ENCODE results near the gene ETHE1. TPM values are rescaled to one million over a fixed set of nuclear protein-coding genes. Genes with fewer than 3 reads are reported as not detected.

The ETHE1 gene
- total RNA-seq, 2 donors from 2014 or later, result 13.0 to 15.2 TPM

DNA sequence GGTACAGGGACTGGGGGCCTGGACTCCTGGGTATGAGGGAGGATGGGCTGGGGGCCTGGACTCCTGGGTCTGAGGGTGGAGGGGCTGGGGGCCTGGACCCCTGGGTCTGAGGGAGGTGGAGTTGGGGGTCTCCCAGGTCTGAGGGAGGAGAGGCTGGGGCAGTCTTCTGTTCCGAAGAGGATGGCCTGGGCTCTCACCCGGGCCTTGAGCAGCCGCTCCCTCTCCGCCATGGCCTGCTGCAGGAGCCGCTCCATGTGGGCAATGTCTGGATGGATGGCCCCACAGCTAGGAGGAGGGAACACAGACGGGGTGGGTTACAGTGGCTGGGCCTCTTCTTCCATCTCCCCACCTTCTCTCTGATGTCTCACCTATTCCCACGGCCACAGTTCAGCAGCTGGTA, 40.6 kb downstream of the ETHE1 start:
- Histone ChIP-seq H3K9ac (ENCODE audit: extremely low read depth, low read length, poor library complexity, severe bottlenecking) (no peak overlapping the region), H3K9me3 (ENCODE audit: control insufficient read depth, low read length) (no peaks in the 10 kb centered on the region), H3K4me1 (ENCODE audit: control insufficient read depth, insufficient read depth, low read length) (no peaks in the 10 kb centered on the region), H3K27ac (ENCODE audit: low read depth, low read length) (no peak overlapping the region), H3K36me3 (ENCODE audit: control insufficient read depth, insufficient read depth, low read length) (no peaks in the 10 kb centered on the region), H3K4me3 (ENCODE audit: low read length) (no peak overlapping the region), H3K27me3 (ENCODE audit: control insufficient read depth, insufficient read depth, low read length, poor library complexity, severe bottlenecking) (no peaks in the 10 kb centered on the region)
- Mint-ChIP-seq H3K27me3 (ENCODE audit: insufficient read depth) (no peaks in the 10 kb centered on the region), H3K9me3 (no peaks in the 10 kb centered on the region), H3K27ac (no peak overlapping the region), H3K4me1 (peaks cover 5% of the 10 kb centered on the region), H3K4me3 (no peak overlapping the region), H3K36me3 (ENCODE audit: low read depth) (no peaks in the 10 kb centered on the region)
- 90 to 93% methylated on average over 2 to 7 of the region's 7 CpGs for WGBS, 2 experiments (ENCODE audit: insufficient coverage in 1 of 2, insufficient read length in 1 of 2)
- TF ChIP-seq, protein P1, sequence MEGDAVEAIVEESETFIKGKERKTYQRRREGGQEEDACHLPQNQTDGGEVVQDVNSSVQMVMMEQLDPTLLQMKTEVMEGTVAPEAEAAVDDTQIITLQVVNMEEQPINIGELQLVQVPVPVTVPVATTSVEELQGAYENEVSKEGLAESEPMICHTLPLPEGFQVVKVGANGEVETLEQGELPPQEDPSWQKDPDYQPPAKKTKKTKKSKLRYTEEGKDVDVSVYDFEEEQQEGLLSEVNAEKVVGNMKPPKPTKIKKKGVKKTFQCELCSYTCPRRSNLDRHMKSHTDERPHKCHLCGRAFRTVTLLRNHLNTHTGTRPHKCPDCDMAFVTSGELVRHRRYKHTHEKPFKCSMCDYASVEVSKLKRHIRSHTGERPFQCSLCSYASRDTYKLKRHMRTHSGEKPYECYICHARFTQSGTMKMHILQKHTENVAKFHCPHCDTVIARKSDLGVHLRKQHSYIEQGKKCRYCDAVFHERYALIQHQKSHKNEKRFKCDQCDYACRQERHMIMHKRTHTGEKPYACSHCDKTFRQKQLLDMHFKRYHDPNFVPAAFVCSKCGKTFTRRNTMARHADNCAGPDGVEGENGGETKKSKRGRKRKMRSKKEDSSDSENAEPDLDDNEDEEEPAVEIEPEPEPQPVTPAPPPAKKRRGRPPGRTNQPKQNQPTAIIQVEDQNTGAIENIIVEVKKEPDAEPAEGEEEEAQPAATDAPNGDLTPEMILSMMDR (conservative IDR thresholded peaks at IDR 0.05), result no peak
- DNase-seq, result no peak

DNA sequence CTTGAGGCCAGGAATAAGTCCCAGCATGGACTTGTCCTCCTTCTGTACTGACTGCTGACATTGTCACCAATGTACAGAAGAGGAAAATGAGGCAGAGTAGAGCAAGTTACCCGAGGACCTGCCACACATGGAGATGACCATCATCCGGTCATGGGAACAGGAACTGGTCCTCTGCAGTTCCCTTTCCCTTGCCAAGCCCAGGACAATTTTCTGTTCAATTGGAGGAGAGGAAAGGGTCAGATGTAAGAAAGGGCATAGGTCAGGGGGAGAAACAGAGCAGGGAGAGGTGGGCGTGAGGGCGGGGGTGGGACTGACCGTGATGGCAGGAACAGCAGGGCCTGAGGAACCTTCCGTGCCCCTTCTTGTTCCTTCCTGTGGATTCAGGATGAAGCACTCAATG, 41.0 kb downstream of the ETHE1 start:
- 83 to 94% methylated on average over 4 to 6 of the region's 6 CpGs for WGBS, 2 experiments (ENCODE audit: insufficient coverage in 1 of 2, insufficient read length in 1 of 2)
- H3K4me1 ChIP-seq (ENCODE audit: control insufficient read depth, insufficient read depth, low read length), result no peaks in the 10 kb centered on the region
- no peak overlapping the region for H3K4me3 ChIP-seq (ENCODE audit: low read length)
- Mint-ChIP-seq H3K9me3 (no peaks in the 10 kb centered on the region), H3K4me3 (no peak overlapping the region), H3K4me1 (peaks cover 5% of the 10 kb centered on the region), H3K27ac (no peak overlapping the region), H3K36me3 (ENCODE audit: low read depth) (no peaks in the 10 kb centered on the region), H3K27me3 (ENCODE audit: insufficient read depth) (no peaks in the 10 kb centered on the region)
- no peaks in the 10 kb centered on the region for H3K27me3 ChIP-seq (ENCODE audit: control insufficient read depth, insufficient read depth, low read length, poor library complexity, severe bottlenecking)
- TF ChIP-seq, protein P1 (conservative IDR thresholded peaks at IDR 0.05), result no peak
- H3K9ac ChIP-seq (ENCODE audit: extremely low read depth, low read length, poor library complexity, severe bottlenecking), result no peak overlapping the region
- no peak overlapping the region for H3K27ac ChIP-seq (ENCODE audit: low read depth, low read length)
- no peak for DNase-seq
- H3K9me3 ChIP-seq (ENCODE audit: control insufficient read depth, low read length), result no peaks in the 10 kb centered on the region
- no peaks in the 10 kb centered on the region for H3K36me3 ChIP-seq (ENCODE audit: control insufficient read depth, insufficient read depth, low read length)

DNA sequence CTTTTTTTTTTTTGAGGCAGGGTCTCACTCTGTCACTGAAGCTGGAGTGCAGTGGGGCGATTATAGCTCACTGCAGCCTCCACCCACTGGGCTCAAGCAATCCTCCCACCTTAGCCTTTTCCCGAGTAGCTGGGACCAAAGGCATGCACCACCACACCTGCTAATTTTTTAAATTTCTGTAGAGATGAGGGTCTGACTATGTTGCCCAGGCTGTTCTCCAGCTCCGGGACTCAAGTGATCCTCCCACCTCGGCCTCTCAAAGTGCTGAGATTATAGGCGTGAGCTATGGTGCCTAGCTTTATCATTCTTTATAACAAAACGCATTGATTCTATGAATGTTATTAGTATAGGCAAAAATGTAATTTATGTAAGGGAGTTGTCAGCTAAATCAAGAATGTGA, 43.7 kb downstream of the ETHE1 start:
- 89 to 93% methylated on average over 3 to 6 of the region's 6 CpGs for WGBS, 2 experiments (ENCODE audit: insufficient coverage in 1 of 2, insufficient read length in 1 of 2)

More for the DNA sequence above, 43.7 kb downstream of the ETHE1 start:
- no peaks in the 10 kb centered on the region for H3K36me3 ChIP-seq (ENCODE audit: control insufficient read depth, insufficient read depth, low read length)
- H3K9ac ChIP-seq (ENCODE audit: extremely low read depth, low read length, poor library complexity, severe bottlenecking), result no peak overlapping the region
- no peaks in the 10 kb centered on the region for H3K27me3 ChIP-seq (ENCODE audit: control insufficient read depth, insufficient read depth, low read length, poor library complexity, severe bottlenecking)
- no peak overlapping the region for H3K27ac Mint-ChIP-seq
- H3K4me3 Mint-ChIP-seq, result no peak overlapping the region
- DNase-seq, result no peak
- no peaks in the 10 kb centered on the region for H3K36me3 Mint-ChIP-seq (ENCODE audit: low read depth)
- H3K9me3 Mint-ChIP-seq, result no peaks in the 10 kb centered on the region
- peaks cover 5% of the 10 kb centered on the region for H3K4me1 Mint-ChIP-seq
- no peaks in the 10 kb centered on the region for H3K4me1 ChIP-seq (ENCODE audit: control insufficient read depth, insufficient read depth, low read length)
- H3K4me3 ChIP-seq (ENCODE audit: low read length), result no peak overlapping the region
- no peaks in the 10 kb centered on the region for H3K27me3 Mint-ChIP-seq (ENCODE audit: insufficient read depth)
- no peak overlapping the region for H3K27ac ChIP-seq (ENCODE audit: low read depth, low read length)
- TF ChIP-seq, protein P1 (conservative IDR thresholded peaks at IDR 0.05), result no peak
- H3K9me3 ChIP-seq (ENCODE audit: control insufficient read depth, low read length), result no peaks in the 10 kb centered on the region

Data from endodermal cell (in vitro differentiated cells).